ENCODE measurements around the gene TMPRSS3. TPM values are rescaled to one million over a fixed set of nuclear protein-coding genes. Genes with fewer than 3 reads are reported as not detected.

TMPRSS3 gene
- total and polyA plus RNA-seq, 11 donors: 0.59 to 2.7 TPM; not detected in 9

DNA sequence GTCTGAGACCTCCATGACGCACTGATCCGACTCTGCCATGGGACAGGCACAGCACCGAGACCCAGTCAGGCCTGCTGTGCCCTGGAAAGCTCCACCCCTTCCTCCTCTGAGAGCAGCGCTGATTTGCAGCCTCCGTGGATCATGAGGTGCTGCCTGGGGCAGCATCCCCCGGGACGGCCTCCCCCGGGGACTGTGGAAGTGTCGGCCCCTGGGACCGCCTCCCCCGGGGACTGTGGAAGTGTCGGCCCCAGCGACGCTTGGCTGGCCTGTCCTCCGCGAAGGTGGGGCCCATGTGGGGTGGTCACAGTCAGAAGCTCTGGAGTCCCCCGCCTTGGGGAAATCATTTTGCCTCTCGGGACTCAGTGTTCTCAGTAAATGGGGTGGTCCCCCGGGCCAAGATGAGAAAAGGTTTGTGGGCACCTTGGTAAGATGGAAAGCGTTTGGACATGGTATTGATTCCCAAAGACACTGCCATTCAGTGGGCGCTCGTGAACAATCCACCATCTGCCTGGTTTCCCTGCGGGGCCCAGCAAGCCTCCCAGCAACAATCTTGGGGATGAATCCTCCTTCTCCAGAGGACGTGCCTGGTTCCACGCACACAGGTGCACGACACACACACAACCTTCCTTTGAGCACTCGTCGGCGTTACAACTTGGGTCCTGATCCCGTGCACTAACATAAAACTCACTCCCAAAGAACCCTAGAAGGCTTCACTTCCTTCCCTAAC lies 48.1 kb downstream of the TMPRSS3 start:
- intact Hi-C loops (cut with DNase I): loop anchor here in 1 of 10 donors (10.0 kb wide), 1 partner anchor 193 kb away; no protein-coding TSS in a partner anchor
- no peaks in the 10 kb centered on the region for H3K36me3 ChIP-seq
- no peaks in the 10 kb centered on the region for H3K9me3 ChIP-seq
- WGBS, 4 donors: 82 to 89% (median 85%) methylated on average over 13 to 30 of the region's 30 CpGs
- no peak overlapping the region for H3K4me3 ChIP-seq
- peaks cover 0 to 3% (median 0%) of the 10 kb centered on the region in 12 donors for H3K4me1 ChIP-seq
- H3K27me3 ChIP-seq: peaks cover 0 to 11% (median 0%) of the 10 kb centered on the region in 9 donors
- ATAC-seq: no peak
- no peak for DNase-seq
- H3K27ac ChIP-seq: no peak overlapping the region
- TF ChIP-seq CTCF (IDR thresholded peaks at IDR 0.05): no peak
- TF ChIP-seq POLR2A (IDR thresholded peaks at IDR 0.05): no peak

DNA sequence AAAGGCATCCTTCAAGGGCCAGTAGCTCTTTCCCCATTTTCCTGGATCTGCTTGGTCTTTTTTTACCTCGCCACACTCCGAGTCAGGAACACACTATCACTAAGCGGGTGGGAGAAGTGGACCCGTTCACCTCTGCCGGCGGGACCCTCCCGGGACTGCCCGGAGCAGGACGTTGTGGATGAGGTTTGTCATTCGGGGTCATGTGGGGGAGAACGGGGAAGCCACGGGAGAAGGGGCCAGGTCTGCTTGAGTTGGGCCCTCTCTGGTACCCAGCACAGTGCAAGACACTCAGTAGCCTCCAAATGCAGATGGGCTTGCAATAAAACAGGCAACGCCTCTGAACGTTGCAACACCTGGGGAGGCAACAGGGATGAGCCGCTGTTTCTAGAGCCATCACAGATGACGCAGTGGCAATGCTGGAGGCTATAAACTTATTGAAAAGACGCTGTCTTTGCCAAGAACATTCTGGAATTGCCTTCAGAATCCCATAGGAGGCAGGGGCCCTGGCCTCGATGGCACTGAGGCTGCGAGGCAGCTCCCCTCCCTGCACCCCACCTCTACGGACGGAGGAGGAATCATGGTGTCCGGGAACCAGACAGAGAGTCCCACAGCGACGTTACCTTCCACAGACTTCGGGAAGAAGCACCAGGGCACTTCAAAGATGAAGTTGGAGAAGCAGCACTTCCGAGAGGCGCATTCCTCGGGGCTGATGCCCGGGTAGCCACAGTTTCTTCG lies 48.8 kb downstream of the TMPRSS3 start:
- DNase-seq: no peak
- Histone ChIP-seq H3K27me3 (peaks cover 0 to 11% (median 0%) of the 10 kb centered on the region in 9 donors), H3K27ac (no peak overlapping the region), H3K4me3 (no peak overlapping the region), H3K4me1 (peaks cover 0 to 3% (median 0%) of the 10 kb centered on the region in 12 donors), H3K9me3 (no peaks in the 10 kb centered on the region), H3K36me3 (no peaks in the 10 kb centered on the region)
- TF ChIP-seq CTCF (IDR thresholded peaks at IDR 0.05) (no peak), POLR2A (IDR thresholded peaks at IDR 0.05) (no peak)
- no peak for ATAC-seq
- 86 to 89% (median 88%) methylated on average over 25 to 30 of the region's 30 CpGs for WGBS, 4 donors
- intact Hi-C loops (cut with DNase I): loop anchor here in 1 of 10 donors (10.0 kb wide), 1 partner anchor 192 kb away; no protein-coding TSS in a partner anchor

GRCh38 chr21:42346441-42346840 lies 49.4 kb downstream of the TMPRSS3 start:
- Histone ChIP-seq H3K27me3 (peaks cover 0 to 11% (median 0%) of the 10 kb centered on the region in 9 donors), H3K27ac (no peak overlapping the region), H3K4me3 (no peak overlapping the region), H3K4me1 (peaks cover 0 to 3% (median 0%) of the 10 kb centered on the region in 12 donors), H3K9me3 (no peaks in the 10 kb centered on the region), H3K36me3 (no peaks in the 10 kb centered on the region)
- DNase-seq (no peak), ATAC-seq (no peak)
- TF ChIP-seq POLR2A (IDR thresholded peaks at IDR 0.05): no peak
- no peak for TF ChIP-seq CTCF (IDR thresholded peaks at IDR 0.05)
- intact Hi-C loops (cut with DNase I): loop anchor here in 1 of 10 donors (10.0 kb wide), 1 partner anchor 192 kb away; no protein-coding TSS in a partner anchor
- WGBS, 4 donors: 90 to 94% (median 91%) methylated on average over 9 of the region's 9 CpGs

- ATAC-seq (no peak), DNase-seq (no peak)
- Histone ChIP-seq H3K27me3 (peaks cover 0 to 11% (median 0%) of the 10 kb centered on the region in 9 donors), H3K27ac (no peak overlapping the region), H3K9me3 (no peaks in the 10 kb centered on the region), H3K4me1 (peaks cover 0 to 3% (median 0%) of the 10 kb centered on the region in 12 donors), H3K4me3 (no peak overlapping the region), H3K36me3 (no peaks in the 10 kb centered on the region)
- 47 to 72% (median 59%) methylated on average over 4 of the region's 4 CpGs for WGBS, 4 donors
- intact Hi-C loops (cut with DNase I): loop anchor here in 1 of 10 donors (10.0 kb wide), 1 partner anchor 190 kb away; no protein-coding TSS in a partner anchor
- no peak for TF ChIP-seq POLR2A (IDR thresholded peaks at IDR 0.05)
Observed at GRCh38 chr21:42344631-42345030, 51.2 kb downstream of the TMPRSS3 start.

Data from heart left ventricle (tissue), 16 donors.